ENCODE measurements around the gene METTL18.
"Not testable (repeated sequence)": the region's sequence is repeated elsewhere in the genome, so short reads cannot be mapped to it uniquely, and the experiment has no call there.

The METTL18 gene

GRCh38 chr1:169794530-169795416 is at the start of gene METTL18:
Gene METTL18 (minus strand): TSS chr1:169794907. CDS start chr1:169793695, 1,212 bp downstream.
- peak; percentile 92 to 93 for DNase-seq

- no peak for DNase-seq
Observed at GRCh38 chr1:169838942-169839341, 44.2 kb upstream of the METTL18 start.

GRCh38 chr1:169836198-169836597 is 41.5 kb upstream of the METTL18 start:
- no peak for DNase-seq

DNA sequence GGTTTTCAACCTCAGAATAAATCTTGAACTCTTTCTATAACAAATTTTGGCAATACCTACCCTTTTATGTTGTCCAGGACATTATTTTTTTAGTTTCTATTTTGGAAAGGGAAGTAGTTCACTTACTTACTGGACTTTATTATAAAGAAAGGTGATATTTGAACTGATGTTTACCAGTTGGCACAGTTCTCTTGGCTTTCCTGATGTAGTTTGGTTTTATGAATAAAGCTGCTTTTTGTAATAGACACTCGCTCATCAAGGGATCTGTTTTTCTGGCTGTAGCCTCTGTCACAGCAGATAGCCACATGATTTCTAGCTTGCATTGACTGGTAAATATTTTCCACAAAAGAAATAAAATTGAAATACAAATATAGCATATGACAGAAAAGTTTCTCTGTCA is 40.9 kb upstream of the METTL18 start:
- no peak for DNase-seq

- DNase-seq = no peak
Observed at GRCh38 chr1:169834869-169835268, 40.2 kb upstream of the METTL18 start.

DNA sequence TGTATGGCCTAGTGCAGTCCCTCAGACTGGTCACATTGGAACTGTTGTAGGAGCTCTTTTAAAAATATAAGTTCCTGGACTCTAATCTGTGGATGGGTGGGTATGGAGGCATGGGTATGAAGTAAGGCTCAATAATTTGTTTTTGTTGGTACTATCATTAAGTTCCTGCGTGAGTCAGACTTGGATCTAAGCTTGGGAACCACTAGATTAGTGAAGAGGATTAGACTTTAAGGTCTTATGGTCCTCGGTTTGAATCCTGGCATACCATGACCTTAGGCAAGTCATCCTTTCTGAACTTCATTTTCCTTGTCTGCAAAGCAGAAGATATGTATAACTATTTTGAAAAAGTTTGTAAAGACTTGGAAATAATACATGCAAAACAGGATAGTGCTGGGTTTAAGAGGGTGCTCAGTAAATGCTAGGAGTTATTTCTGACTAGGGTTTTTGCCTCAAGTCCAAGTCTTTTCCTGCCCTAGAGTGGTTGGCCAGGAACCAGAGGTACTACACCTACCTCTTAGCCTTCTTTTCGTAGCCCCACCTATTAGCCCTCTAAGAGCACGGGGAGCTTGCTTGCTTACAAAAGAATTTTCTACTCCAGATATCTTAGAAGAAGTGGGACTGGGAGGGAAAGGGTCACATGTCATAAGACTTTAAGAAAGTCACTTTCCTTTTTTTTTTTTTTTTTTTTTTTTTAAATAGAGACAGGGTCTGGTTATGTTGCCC is 38.6 kb upstream of the METTL18 start:
- DNase-seq = no peak

DNA sequence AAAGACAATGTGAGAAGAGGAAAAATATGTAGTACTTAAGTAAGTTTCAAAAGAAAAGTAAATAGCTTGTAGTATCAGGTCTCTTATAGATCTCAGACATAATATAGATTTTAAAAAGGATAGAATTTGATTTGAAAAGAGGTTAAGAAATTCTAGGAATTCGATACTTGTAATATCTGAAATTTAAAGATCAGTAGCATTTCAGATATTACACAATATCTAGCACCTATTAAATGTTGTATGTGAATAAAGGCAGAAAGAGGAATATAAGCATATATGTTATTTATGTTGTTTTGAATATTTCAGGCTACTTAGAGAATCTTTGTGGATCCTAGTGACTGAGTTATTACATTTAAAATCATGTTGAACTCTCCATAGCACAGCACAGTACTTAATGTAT is 35.0 kb upstream of the METTL18 start:
- no peak for DNase-seq

DNA sequence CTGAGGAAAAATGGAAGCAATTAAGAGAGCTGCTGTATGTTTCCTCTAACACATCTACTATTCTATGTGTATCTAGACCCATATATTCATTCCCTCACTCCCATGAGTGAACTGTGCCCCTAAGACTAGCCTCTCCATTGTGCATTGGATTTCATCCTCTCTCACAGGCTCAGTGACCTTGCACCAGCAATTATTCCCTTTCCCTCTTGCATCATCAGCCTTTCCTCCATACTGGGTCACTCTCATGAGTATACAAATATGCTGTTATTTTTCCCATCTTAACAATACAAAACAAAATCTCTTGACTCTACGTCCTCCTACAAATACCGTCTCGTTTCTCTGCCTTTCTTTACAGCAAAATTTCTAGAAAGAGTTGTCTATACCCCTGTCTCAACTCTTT is 29.4 kb upstream of the METTL18 start:
- no peak for DNase-seq

- no peak for DNase-seq
Observed at GRCh38 chr1:169821500-169821899, 26.8 kb upstream of the METTL18 start.

DNA sequence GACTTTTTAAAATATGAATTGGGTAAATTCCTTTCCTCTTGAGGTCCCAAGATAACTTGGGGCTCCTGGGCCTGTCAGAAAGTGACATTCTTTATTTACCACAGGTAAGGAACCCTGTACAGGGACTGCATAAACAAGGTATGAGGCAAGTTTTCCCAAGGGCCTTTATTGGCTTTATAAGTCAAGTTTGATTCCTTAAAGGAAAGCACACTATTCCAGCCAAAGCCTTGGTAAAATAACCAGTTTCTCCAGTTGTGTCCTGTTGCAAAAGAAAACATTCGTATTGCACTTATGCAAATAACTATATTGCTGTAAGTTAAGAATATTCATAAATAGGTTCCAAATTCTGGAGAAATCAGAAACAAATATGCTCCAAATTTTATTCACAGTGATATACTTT is 21.9 kb upstream of the METTL18 start:
- DNase-seq = no peak

DNA sequence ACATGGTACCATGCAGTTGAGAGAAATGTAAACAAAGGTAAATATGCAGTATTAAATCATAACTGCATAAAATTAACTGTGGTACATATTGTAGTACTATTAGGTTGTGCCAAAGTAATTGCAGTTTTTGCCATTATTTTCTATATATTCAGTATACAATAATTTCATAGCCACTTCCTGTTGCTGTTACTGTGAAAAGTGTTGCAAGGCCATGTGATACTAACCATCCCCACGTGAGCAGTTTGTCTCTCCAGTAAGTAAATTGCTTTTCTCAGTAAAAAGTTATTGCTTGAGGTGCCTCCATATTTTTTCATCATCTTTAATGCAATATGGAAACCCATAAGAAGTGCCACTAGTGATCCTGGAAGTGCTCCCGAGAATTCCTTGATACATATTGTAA is 19.6 kb upstream of the METTL18 start:
- DNase-seq = no peak

DNA sequence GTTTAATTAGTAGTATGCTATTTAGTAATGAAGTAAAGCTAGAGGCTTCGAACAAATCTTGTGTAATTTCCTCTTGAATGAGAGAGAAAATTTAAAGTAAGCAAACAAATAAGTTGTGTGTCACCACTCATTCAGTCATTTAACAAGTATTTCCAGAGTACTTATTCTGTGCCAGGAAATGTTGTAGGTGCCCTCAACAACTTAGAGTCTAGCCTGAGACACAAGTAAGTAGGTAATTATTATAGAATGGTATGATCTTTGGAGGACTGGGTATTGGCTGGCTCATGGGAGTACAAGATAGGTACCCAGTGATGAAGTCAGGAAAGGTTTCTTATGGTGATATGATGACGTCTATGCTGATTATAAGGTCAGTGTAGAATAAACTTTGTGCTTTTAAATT is 17.4 kb upstream of the METTL18 start:
- DNase-seq = no peak

DNA sequence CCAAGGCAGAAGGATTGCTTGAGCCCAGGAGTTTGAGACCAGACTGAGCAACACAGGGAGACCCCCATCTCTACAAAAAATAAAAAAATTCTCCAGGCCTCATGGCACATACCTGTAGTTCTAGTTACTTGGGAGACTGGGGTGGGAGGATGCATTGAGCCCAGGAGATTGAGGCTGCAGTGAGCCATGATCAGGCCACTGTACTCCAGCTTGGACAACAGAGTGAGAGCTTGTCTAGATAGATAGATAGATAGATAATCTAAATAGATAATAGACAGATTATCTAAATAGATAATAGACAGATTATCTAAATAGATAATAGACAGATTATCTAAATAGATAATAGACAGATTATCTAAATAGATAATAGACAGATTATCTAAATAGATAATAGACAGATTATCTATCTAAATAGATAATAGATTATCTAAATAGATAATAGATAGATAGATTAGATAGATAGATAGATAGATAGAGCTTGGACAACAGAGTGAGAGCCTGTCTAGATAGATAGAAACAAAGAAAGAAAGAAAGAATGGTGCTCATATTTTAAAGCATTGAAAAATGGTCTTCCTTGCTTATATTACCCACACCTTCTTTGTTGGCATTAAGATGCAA is 16.8 kb upstream of the METTL18 start:
- not testable (repeated sequence) for DNase-seq

DNA sequence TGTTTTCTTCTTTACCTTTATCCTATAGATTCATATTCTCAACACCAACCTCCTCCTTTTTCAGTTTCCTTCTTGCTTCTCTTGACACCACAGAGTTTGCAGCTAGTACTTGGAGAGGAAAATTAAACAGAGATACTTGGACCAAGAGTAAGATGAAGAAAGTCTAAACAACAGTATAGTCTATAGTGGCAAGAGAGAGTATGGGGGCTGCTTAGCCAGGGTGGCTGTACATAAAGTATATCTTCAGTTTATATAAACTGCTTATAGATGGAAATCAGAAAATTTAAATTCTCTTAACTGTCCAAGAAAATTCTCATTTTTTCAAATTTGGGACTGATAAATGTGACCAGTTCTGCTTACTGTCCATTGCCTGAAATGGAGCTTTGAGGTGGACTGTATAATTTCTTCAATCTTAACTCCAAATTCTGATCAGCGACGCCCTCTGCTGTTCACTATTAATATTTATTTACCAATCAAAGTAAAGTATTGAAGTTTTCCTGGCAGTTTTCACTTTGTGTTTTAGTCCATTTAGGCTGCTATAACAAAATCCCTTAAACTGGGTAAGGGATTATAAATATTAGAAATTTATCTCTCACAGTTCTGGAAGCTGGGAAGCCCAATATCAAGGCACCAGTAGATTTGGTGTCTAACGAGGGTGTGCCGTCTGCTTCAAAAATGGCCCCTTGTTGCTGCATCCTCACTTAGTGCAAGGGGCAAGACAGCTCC is 14.8 kb upstream of the METTL18 start:
- peak in 1 of 2 experiments; percentile 4 for DNase-seq

GRCh38 chr1:169804941-169805340 is 10.2 kb upstream of the METTL18 start:
- DNase-seq = no peak

DNA sequence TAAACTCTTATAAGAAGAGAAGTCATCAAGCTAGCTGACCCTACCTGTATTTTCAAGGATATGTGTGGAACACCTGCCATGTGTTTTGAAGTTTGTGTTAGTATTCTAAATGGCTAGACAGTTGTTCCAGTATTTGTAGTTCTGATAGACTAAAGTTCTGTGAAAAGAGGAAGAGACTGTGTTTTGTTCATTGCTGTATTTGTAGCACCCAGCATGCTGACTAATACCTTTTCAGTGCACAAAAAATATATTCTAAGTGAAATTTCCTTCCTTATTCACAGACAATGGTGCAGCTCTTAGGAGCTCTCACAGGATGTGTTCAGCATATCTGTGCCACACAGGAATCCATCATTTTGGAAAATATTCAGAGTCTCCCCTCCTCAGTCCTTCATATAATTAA is 8.2 kb upstream of the METTL18 start:
- no peak for DNase-seq

GRCh38 chr1:169797281-169797680 is 2.6 kb upstream of the METTL18 start:
- DNase-seq = no peak

GRCh38 chr1:169796274-169796810 is 1.6 kb upstream of the METTL18 start:
- no peak for DNase-seq

DNA sequence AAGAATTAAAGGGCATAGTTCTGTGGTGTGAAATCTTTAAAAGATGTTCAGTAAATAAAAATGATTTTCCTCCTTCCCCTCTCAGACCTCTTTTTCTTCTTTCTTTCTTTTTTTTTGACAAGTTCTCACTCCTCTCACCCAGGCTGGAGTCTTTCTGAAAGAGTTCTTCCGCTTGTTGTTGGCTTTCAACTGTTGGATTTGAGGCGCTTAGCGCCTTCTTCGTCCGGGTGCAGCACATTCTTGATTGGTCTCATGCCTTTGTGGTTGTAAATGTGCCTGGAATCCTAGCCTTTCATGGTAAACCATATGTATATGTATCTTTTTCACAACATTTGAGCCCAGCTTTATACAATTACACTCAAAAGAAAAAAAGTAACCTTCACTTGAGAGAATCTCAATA is 980 bp upstream of the METTL18 start:
- DNase-seq = no peak

- DNase-seq = no peak
Observed at GRCh38 chr1:169793730-169794129, 977 bp downstream of the METTL18 start.

DNA sequence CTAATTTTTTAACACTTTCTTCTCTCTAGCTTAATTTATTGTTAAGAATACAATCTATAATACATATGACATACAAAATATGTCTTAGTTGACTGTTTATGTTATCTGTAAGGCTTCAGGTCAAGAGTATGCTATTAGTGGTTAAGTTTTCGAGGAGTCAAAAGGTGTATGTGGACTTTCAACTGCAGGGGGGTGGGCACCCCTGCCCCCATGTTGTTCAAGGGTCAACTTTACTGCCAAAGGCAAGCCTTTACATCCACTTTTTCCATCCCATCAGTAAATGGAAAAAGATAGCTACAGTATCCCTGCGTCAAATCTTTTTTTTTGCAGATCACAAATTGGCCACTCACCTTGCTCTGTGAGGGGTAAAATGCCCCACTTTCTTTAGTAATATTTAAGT is 6.3 kb downstream of the METTL18 start:
- no peak for DNase-seq

GRCh38 chr1:169786974-169787373 is 7.7 kb downstream of the METTL18 start:
- DNase-seq = no peak

GRCh38 chr1:169785267-169785666 is 9.4 kb downstream of the METTL18 start:
- DNase-seq = no peak

Measured in SHP77 (cell line).